Activated CD8-positive, alpha-beta T cell treated with anti-CD3 and anti-CD28 coated beads, Interleukin-2, amount 10 ng/mL, durations not matched to agents 7 days and 5 days (primary cell): ENCODE data around the gene STK10. TPM values are rescaled to one million over a fixed set of nuclear protein-coding genes. Genes with fewer than 3 reads are reported as not detected.
A peak's percentile ranks its signal among the peaks of the same experiment; 100 is the strongest.
"Not testable (repeated sequence)": the region's sequence is repeated elsewhere in the genome, so short reads cannot be mapped to it uniquely, and the experiment has no call there.

ENCODE experiments used
- ATAC-seq: fragments of 150-1000 bp; cut with Tn5 transposase; one replicate; pipeline ENCODE4 v1.10.0; 2021; ENCODE audit warnings: moderate library complexity
- CTCF ChIA-PET: fragments of 350-600 bp; sonication (Branson Sonifier 250); formaldehyde crosslinking; loops from one replicate; lab custom pipeline; 2021; ENCODE audit warnings: antibody characterized with exemption; lab: Charles Lee
- POLR2A ChIA-PET: fragments of 350-600 bp; sonication (Branson Sonifier 250); formaldehyde crosslinking; loops from one replicate; lab custom pipeline; 2021; ENCODE audit warnings: antibody characterized with exemption; lab: Charles Lee
- DNase-seq: peaks from one replicate; pipeline ENCODE4 v3.0.0-alpha.2; 2020
- H3K27ac Mint-ChIP-seq: one replicate; pipeline ENCODE4 v1.8.0; 2021; ENCODE audit warnings: mild to moderate bottlenecking, mixed read lengths
- H3K27me3 Mint-ChIP-seq: one replicate; pipeline ENCODE4 v1.8.0; 2021; ENCODE audit warnings: low read depth, mixed read lengths
- H3K36me3 Mint-ChIP-seq: one replicate; pipeline ENCODE4 v1.8.0; 2021; ENCODE audit warnings: low read depth, mixed read lengths
- H3K4me1 Mint-ChIP-seq: one replicate; pipeline ENCODE4 v1.8.0; 2021; ENCODE audit warnings: low read depth, mixed read lengths
- H3K4me3 Mint-ChIP-seq: one replicate; pipeline ENCODE4 v1.8.0; 2021; ENCODE audit warnings: mild to moderate bottlenecking, mixed read lengths
- H3K9me3 Mint-ChIP-seq: one replicate; pipeline ENCODE4 v1.8.0; 2022; ENCODE audit warnings: mixed read lengths; ENCODE audit not compliant: insufficient read depth
- total RNA-seq, 2 experiments: library from RNA; stranded (reverse); gene quantifications; one replicate each; pipeline ENCODE4 v1.2.3, GENCODE V29; 2021

The STK10 gene
- total RNA-seq, 2 experiments from 2014 or later = 294 to 299 TPM

GRCh38 chr5:172035049-172035448 is 153.0 kb downstream of the STK10 start:
- ChIA-PET CTCF (interaction anchor here (1.2 to 4.4 kb wide), 2 partner anchors 28 to 123 kb away, joined by 3 to 29 read pairs; no protein-coding TSS in a partner anchor), POLR2A (no interaction called here)
- peaks cover 3% of the 10 kb centered on the region for H3K27me3 Mint-ChIP-seq
- DNase-seq = no peak
- no peak overlapping the region for H3K27ac Mint-ChIP-seq
- no peak overlapping the region for H3K4me3 Mint-ChIP-seq
- H3K36me3 Mint-ChIP-seq = peaks cover 8% of the 10 kb centered on the region
- peak; percentile 32 for ATAC-seq
- peaks cover 11% of the 10 kb centered on the region for H3K4me1 Mint-ChIP-seq
- H3K9me3 Mint-ChIP-seq = peaks cover 4% of the 10 kb centered on the region

GRCh38 chr5:172031894-172032461 is 156.0 kb downstream of the STK10 start:
- CTCF ChIA-PET = no interaction called here

GRCh38 chr5:172029876-172030275 is 158.1 kb downstream of the STK10 start:
- DNase-seq (no peak), ATAC-seq (no peak)
- Mint-ChIP-seq H3K27me3 (peaks cover 3% of the 10 kb centered on the region), H3K4me1 (peaks cover 3% of the 10 kb centered on the region), H3K4me3 (no peak overlapping the region), H3K27ac (no peak overlapping the region), H3K9me3 (peaks cover 4% of the 10 kb centered on the region), H3K36me3 (peaks cover 8% of the 10 kb centered on the region)
- POLR2A ChIA-PET = no interaction called here
- CTCF ChIA-PET = no interaction called here

More at GRCh38 chr5:172031894-172032461, 156.0 kb downstream of the STK10 start:
- POLR2A ChIA-PET = no interaction called here
- no peak for DNase-seq
- no peak overlapping the region for H3K4me3 Mint-ChIP-seq
- H3K9me3 Mint-ChIP-seq = peaks cover 4% of the 10 kb centered on the region
- no peak for ATAC-seq
- H3K4me1 Mint-ChIP-seq = peaks cover 9% of the 10 kb centered on the region
- H3K27ac Mint-ChIP-seq = no peak overlapping the region
- peaks cover 8% of the 10 kb centered on the region for H3K36me3 Mint-ChIP-seq
- peaks cover 3% of the 10 kb centered on the region for H3K27me3 Mint-ChIP-seq

GRCh38 chr5:172028167-172028566 is 159.9 kb downstream of the STK10 start:
- ATAC-seq = no peak
- Mint-ChIP-seq H3K9me3 (peaks cover 4% of the 10 kb centered on the region), H3K27ac (no peak overlapping the region), H3K4me1 (no peaks in the 10 kb centered on the region), H3K36me3 (peaks cover 8% of the 10 kb centered on the region), H3K4me3 (no peak overlapping the region), H3K27me3 (peaks cover 3% of the 10 kb centered on the region)
- ChIA-PET CTCF (interaction anchor here (0.6 to 1.3 kb wide), 3 partner anchors 12 to 43 kb away, joined by 3 read pairs; no protein-coding TSS in a partner anchor), POLR2A (no interaction called here)
- DNase-seq = no peak

GRCh38 chr5:172020110-172020786 is 167.8 kb downstream of the STK10 start:
- H3K36me3 Mint-ChIP-seq, DNase-seq, H3K4me3 Mint-ChIP-seq, POLR2A ChIA-PET, H3K4me1 Mint-ChIP-seq, H3K27me3 Mint-ChIP-seq, H3K27ac Mint-ChIP-seq, H3K9me3 Mint-ChIP-seq, ATAC-seq: not testable (repeated sequence)
- CTCF ChIA-PET = interaction anchor here (1.1 kb wide), 1 partner anchor 39 kb away, joined by 3 read pairs; no protein-coding TSS in a partner anchor

GRCh38 chr5:172015346-172015745 is 172.7 kb downstream of the STK10 start:
- H3K27me3 Mint-ChIP-seq = no peaks in the 10 kb centered on the region
- H3K4me1 Mint-ChIP-seq = peaks cover 5% of the 10 kb centered on the region
- CTCF ChIA-PET = no interaction called here
- POLR2A ChIA-PET = no interaction called here
- DNase-seq (no peak), ATAC-seq (peak; percentile 68)
- H3K9me3 Mint-ChIP-seq = no peaks in the 10 kb centered on the region
- peak overlapping the region; percentile 43 for H3K27ac Mint-ChIP-seq
- H3K36me3 Mint-ChIP-seq = no peaks in the 10 kb centered on the region
- H3K4me3 Mint-ChIP-seq = no peak overlapping the region

DNA sequence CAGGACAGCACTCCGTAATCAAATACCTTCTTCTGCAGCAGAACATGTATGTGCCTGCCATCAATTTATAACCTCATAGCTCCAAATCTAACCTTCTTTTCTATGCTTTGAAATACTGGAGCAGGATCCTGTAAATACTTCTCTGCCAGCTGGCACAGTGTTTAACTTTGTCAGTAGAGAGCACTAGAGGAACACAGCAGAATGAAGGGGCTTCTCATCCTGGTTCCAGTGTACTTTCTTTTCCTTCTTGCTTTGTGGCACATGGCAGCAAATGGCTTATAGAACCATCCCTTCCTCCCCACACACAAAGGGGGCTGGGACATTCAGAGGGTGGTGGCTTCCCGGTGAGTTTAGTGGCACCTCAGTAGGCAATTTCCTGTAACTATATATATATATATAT is 177.7 kb downstream of the STK10 start:
- Mint-ChIP-seq H3K4me3 (no peak overlapping the region), H3K4me1 (peaks cover 18% of the 10 kb centered on the region), H3K9me3 (no peaks in the 10 kb centered on the region), H3K27ac (no peak overlapping the region), H3K27me3 (no peaks in the 10 kb centered on the region), H3K36me3 (peaks cover 5% of the 10 kb centered on the region)
- ChIA-PET POLR2A (no interaction called here), CTCF (interaction anchor here (0.8 to 6.0 kb wide), 3 partner anchors 30 to 283 kb away, joined by 3 to 79 read pairs (median 29); no protein-coding TSS in a partner anchor)
- DNase-seq (no peak), ATAC-seq (no peak)

GRCh38 chr5:172009536-172010270 is 178.3 kb downstream of the STK10 start:
- peaks cover 10% of the 10 kb centered on the region for H3K36me3 Mint-ChIP-seq
- DNase-seq (no peak), ATAC-seq (no peak)
- CTCF ChIA-PET = interaction anchor here (0.6 to 6.0 kb wide), 4 partner anchors 18 to 284 kb away, joined by 3 to 79 read pairs (median 16); no protein-coding TSS in a partner anchor
- no peak overlapping the region for H3K4me3 Mint-ChIP-seq
- H3K9me3 Mint-ChIP-seq = no peaks in the 10 kb centered on the region
- no peaks in the 10 kb centered on the region for H3K27me3 Mint-ChIP-seq
- H3K27ac Mint-ChIP-seq = no peak overlapping the region
- H3K4me1 Mint-ChIP-seq = peaks cover 24% of the 10 kb centered on the region
- POLR2A ChIA-PET = interaction anchor here (1.0 kb wide), 1 partner anchor 622 kb away, joined by 3 read pairs; the partner anchor contains the start of gene NPM1

DNA sequence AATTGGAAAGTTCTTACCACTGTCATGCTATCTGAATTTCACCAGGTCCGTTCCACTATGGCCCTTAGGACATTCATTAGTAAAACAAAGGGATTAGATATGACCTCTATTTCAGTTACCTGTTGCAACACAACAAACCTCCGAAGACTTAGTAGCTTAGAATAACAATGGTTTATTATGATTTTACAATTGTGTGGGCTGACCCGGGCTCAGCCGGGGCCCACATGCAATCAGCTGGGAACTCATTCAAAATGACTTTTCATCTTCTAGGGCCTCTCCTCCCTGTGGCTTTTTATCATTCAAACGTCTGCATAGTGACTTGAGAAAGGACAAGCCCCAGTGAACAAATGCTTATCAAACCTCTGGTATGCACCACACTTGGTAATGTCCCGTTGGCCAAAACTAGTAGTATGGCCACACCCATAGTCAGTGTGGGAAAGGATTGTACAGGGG is 179.3 kb downstream of the STK10 start:
- Mint-ChIP-seq H3K4me1 (peaks cover 28% of the 10 kb centered on the region), H3K4me3 (no peak overlapping the region), H3K36me3 (peaks cover 11% of the 10 kb centered on the region), H3K27me3 (no peaks in the 10 kb centered on the region), H3K27ac (no peak overlapping the region), H3K9me3 (no peaks in the 10 kb centered on the region)
- ATAC-seq = no peak
- POLR2A ChIA-PET = interaction anchor here (1.0 kb wide), 1 partner anchor 621 kb away, joined by 3 read pairs; the partner anchor contains the start of gene NPM1
- DNase-seq = no peak
- CTCF ChIA-PET = interaction anchor here (0.6 to 6.0 kb wide), 5 partner anchors 19 to 180 kb away, joined by 3 to 79 read pairs (median 24); partner anchors contain the start of gene STK10

DNA sequence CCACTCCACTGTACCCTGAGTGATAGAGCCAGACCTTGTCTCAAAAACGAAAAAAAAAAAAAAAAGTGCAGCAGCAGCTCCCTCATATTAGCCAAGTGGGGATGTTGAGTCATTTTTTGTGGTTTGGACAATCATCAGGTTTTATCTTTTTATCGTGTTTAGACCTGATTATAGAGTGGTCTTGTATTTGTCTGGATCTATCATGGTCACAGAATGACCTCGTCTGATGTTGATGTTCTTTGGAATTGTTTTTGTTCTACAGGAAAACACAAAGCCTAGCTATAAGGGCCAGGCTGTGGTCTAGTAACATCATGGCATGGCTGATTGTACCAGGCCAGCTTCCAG is 179.9 kb downstream of the STK10 start:
- H3K4me3 Mint-ChIP-seq = peak overlapping the region; percentile 86
- CTCF ChIA-PET = interaction anchor here (1.0 to 6.0 kb wide), 9 partner anchors 32 to 181 kb away, joined by 3 to 79 read pairs (median 15); partner anchors contain the start of gene STK10
- POLR2A ChIA-PET = interaction anchor here (1.9 to 3.2 kb wide), 5 partner anchors 12 to 620 kb away, joined by 9 to 17 read pairs (median 12); partner anchors contain the start of genes NPM1 and STK10
- H3K36me3 Mint-ChIP-seq = peaks cover 12% of the 10 kb centered on the region
- H3K4me1 Mint-ChIP-seq = peaks cover 34% of the 10 kb centered on the region
- H3K27ac Mint-ChIP-seq = peak overlapping the region; percentile 92
- ATAC-seq (no peak), DNase-seq (no peak)
- H3K27me3 Mint-ChIP-seq = no peaks in the 10 kb centered on the region
- H3K9me3 Mint-ChIP-seq = no peaks in the 10 kb centered on the region
